ENCODE data around the gene IL26.

The IL26 gene, protein sequence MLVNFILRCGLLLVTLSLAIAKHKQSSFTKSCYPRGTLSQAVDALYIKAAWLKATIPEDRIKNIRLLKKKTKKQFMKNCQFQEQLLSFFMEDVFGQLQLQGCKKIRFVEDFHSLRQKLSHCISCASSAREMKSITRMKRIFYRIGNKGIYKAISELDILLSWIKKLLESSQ

DNA sequence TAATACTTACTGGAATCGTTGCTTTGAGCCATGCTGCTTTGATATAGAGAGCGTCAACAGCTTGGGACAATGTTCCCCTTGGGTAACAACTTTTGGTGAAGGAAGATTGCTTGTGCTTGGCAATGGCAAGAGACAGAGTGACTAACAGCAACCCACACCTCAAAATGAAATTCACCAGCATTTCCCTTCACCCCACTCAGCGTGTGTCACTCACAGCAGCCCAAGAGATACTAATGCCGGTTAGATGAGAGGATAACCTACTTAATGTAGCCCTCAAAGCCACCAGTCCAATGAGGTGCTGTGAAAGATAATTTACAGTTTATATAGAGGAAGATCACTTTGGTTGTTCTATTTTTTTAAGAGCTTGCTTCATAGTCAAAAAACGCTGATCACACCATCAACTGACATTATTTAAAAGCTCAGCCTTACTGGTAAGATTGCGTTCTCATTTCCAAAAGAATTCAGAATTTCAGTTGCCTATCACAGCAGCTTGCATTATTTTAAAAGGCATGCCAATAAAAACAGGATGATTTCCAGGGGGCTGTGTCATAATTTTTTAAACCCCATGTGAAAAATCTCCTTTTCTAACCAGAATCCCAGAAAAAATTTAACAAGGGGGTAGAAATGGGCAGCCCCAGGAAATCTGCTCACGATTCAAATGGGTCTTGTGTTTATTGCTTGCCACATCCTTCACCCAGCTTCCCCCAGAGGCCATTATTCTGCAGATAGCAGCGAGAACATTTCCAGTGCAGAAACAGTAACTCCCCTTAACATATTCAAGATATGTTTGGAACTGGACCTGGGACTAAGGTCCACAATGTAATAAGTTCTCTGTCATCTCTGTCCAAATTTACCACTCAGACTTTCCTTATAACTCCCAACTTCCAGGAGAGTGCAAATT, at the start of gene IL26:
Gene IL26 (minus strand): TSS at position 235 of the 901 bp plus-strand sequence. CDS start 54 bp downstream, at position 181.
- no peak for DNase-seq

- no peak for DNase-seq
These were observed 47.1 kb upstream of the IL26 start for GRCh38 chr12:68272732-68273131.

- no peak for DNase-seq
These were observed 45.7 kb upstream of the IL26 start for GRCh38 chr12:68271346-68271745.

DNA sequence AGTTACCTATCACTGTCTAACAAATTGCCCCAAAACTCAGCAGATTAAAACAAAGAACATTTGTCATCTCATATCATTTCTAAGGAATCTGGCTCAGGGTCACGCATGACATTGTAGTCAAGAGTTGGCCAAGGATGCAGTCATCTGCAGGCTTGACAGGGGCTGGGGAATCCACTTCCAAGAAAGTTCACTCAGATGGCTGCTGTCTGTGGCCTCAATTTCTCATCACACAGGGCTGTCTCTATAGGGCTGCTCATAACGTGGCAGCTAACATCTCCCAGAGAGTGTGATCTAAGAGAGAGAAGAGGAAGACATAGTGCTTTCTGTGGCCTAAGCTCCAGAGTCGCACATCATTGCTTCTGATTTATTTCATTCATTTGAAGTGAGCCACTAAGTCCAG, 44.7 kb upstream of the IL26 start:
- DNase-seq, result no peak

- no peak for DNase-seq
These were observed 44.2 kb upstream of the IL26 start for GRCh38 chr12:68269779-68270178.

DNA sequence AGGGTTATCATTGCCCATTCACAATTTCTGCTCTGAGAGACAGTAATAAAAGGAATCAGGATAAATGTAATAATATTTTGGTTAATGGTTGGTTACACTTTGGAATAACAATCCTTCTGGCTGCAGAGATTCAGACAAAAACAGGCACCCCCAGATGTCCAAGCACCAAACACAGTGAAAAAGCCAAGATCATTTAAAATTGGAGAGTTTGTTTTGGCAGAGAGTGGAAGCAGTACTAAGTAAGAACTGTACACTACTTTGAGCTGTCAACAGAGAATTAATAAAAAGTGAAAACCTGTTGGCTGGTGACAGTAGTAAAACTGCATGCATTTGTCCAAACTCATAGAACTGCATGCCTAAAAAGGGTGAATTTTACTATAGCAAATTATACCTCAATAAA, 43.4 kb upstream of the IL26 start:
- no peak for DNase-seq

GRCh38 chr12:68267892-68268396, 42.3 kb upstream of the IL26 start:
- DNase-seq, result no peak

DNA sequence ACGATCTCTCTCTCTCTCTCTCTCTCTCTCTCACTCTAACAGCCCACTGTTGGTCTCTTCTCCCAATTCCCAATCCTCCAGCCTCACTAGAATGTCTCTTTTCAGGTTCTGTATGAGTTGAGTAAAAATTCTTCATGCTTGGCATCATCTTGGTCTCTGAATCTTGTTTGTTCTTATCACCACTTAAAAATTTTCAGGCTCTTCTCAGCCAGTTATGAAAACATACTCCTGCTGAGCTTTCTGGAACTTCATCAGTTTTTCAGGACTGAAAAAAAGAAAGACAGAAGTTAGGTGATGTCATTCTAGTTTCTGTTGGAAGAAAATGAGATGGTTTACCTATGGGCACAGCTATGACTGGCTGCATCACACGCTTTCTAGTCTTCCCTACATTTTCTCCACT, 39.2 kb upstream of the IL26 start:
- DNase-seq, result no peak

DNA sequence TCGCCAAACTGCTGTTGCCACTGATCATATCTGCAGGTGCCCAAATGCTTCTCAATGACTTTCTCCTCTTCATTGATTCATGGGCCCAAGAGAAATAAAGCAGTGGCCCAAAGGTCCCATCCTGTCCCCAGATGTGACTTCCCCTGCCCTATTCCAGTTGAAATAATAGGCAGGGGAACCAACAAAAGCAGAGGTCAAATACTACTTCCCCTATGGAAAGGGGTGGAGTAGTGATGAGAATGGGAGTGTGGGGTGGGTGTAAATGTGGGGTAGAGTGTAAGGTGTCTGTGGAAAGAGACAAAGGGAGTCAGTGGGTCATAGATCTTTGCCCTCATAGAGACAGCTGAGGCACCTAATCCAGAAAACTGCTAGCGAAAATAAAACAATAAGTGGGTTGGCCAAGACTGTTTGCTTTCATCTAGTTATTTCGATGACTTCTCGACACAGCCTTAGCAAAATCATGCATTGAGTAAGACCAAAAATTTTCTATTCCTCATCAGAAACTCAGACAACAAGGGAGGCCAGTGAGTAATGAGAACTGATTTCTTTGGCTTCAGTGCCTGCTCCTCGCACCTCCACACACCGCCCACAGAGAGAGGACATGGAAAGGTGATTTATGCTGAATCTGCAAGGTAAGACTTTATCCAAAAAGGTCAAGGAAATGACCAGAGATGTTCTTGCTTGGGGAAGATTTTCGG, 38.7 kb upstream of the IL26 start:
- no peak for DNase-seq

- DNase-seq, result no peak
These were observed 37.8 kb upstream of the IL26 start for GRCh38 chr12:68263366-68263765.

DNA sequence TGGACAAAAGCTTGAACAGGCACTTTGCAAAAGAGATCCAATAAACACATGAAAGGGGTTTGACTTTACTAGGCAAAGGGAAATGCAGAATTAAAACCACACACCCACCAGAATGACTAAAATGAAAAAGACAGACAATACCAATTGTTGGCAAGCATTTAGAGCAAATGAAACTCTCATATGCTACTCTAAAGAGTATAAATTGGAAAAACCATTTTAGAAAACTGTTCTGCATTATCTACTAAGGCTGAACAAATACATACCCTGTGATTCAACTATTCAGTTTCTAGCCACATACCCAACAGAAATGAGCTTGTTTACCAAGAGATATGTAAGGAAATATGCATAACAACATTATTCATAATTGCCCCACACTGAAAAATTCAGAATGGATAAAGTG, 36.3 kb upstream of the IL26 start:
- no peak for DNase-seq

DNA sequence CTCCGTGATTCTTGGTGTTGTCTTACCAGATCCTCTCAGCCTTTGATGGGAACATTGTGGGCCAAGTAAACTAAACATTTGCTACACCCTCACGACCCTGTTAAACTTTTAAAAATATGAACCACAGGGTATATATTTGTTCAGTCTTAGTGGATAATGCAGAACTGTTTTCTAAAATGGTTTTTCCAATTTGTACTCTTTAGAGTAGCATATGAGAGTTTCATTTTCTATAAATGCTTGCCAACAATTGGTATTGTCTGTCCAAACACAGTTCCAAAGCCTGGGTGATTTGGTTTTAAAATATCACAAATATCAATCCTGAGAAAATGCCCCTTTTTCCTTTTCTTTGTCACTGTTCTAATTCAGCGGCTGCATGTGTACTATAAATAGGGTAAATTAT, 34.5 kb upstream of the IL26 start:
- no peak for DNase-seq

DNA sequence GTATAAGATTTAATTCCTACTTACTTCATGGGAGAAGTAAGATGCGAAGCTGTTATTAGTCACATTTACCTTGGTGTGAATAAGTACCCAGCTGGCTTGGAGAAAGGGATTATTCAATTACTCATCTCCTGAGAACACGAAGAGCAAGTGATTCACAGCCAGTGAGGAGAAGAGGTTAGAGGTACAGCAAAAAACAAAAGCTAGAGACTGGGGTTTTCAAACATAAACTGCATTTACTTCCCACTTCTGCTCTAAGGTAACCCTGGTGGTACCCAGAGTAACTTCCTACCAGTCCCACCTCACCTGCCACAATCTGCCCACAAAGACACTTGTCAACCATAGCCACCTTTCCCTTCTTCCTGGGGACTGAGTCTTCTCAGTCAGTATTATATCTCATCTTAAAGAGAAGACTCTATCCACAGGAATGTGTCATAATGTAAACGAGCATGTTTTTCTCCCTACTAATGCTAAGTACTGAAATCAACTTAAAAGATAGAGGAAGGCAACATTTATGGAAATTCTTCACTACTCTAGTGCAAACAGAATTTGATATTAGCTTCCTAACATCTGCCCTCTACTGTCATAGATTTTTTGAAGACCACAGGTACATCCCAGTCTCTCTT, 33.8 kb upstream of the IL26 start:
- no peak for DNase-seq

DNA sequence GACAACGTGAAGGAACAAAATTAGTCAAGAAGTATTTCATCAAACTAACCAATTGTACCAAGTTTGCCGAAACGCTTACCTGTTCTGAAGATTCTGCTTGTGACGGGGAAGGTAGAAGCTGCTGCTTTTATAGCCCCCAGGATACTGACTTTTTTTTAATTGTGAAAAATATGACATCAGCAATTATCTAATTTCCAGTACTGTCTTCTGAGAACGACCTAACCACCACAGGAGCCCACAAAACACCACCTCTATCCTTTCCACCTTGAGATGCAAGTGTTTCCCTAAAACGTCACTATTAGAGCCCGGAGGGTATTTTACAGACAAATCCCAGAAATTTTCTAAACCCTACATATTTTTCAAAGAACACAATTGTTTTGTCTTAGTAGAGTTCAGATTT, 27.9 kb upstream of the IL26 start, which contains the start of gene IL22:
Gene IL22 (minus strand): TSS at position 101 of the 400 bp plus-strand sequence. CDS start 156 bp downstream, outside the sequence.
- DNase-seq, result no peak

DNA sequence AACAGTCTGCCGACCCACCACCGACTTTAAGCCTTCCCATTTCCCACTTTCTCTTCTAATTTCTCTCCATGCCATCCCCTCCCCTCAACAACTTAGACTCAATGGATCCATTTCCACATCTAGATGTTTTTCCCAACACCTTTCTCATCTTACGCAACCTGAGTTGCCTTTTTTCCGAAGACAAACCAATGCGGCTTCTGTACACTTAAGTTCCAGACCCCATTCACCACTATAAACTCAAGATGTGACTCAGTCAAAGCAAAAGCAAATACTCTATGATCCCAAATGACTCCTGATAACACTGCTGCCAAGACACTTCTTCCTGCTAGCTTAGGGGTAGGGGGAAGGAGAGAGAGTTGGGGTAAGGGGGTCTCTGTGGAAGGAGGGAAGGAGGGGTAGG, 26.5 kb upstream of the IL26 start:
- DNase-seq, result no peak

GRCh38 chr12:68250454-68250853, 24.8 kb upstream of the IL26 start:
- no peak for DNase-seq

GRCh38 chr12:68247785-68248184, 22.2 kb upstream of the IL26 start:
- no peak for DNase-seq

DNA sequence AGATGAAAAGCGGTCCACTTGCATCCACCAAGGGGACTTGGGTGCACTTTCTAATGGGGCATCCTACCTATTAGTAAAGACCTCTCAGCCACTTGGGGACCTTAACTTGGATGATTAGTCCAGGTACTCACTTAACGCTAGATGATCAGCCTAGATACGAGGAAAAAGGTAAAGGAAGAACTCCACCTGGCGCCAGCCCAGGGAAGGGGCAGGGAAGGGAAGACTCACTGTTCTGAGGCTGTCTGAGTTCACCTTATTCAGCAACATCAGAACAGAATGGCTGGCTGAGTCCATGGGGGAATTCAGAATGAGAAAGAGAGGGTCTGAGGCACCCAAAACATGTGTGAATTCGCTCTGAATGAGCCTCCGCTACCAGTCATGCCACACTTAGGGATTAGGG, 20.7 kb upstream of the IL26 start:
- no peak for DNase-seq

GRCh38 chr12:68245180-68246021, 19.8 kb upstream of the IL26 start:
- no peak for DNase-seq

DNA sequence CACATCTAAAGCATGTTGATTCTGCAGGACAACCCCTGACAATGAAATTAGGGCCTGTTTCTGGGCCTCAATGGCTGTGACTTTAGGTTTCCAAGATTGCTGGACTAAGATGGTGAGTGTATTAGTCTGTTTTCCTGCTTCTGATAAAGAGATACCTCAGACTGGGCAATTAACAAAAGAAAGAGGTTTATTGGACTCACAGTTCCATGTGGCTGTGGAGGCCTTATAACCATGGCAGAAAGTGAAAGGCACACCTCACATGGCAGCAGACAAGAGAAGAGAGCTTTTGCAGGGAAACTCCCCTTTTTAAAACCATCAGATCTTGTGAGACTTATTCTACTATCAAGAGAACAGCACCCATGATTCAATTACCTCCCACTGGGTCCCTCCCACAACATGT, 17.2 kb upstream of the IL26 start:
- no peak for DNase-seq

GRCh38 chr12:68240975-68241374, 15.4 kb upstream of the IL26 start:
- DNase-seq, result no peak

GRCh38 chr12:68240079-68240478, 14.5 kb upstream of the IL26 start:
- DNase-seq, result no peak
